ENCODE results near the gene ANKFN1.
"Not testable (repeated sequence)": the region's sequence is repeated elsewhere in the genome, so short reads cannot be mapped to it uniquely, and the experiment has no call there.

The ANKFN1 gene

DNA sequence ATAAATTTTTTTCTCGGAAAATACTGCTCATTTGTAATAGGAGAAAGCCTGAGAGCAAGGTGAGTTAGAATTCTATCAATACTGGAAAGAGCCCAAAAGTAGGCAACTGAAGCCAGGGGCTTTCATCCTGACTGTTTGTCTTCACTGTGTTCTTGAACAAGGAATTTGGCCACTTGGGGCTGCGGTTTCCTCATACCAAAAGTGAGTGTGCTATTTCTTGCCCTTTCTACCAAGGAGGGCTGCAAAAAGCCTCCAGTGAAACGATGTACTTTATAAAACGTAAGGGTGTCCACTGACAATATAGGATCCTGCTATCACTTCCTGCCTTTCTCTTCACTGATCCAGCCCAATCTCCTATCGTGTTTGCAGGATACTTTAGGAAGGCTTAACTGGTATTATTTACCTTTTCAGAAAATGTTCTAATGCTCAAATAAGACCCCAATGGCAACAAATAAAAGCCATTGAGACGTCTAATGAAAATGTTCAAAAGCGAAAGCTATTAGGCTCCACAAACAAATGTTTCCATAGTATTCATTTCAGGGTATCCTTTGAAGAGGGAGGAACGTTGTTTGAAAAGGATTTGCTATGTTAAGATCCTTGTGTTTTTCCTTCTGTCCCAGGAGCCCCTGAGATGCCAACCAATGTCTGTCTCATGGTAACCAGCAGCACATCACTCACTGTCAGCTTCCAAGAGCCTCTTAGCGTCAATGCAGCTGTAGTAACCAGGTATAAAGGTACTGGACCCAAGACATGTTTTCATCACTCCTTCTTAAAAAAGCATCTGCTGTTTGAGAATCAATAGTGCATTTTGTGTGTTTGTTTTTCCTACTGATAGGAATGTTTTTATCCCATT, 220.9 kb downstream of the ANKFN1 start:
- no peak overlapping the region for H3K4me3 ChIP-seq (replicated peaks in 1 of 2; ENCODE audit: low read depth in 2 of 2, low read length in 2 of 2)
- TF ChIP-seq, protein P1, sequence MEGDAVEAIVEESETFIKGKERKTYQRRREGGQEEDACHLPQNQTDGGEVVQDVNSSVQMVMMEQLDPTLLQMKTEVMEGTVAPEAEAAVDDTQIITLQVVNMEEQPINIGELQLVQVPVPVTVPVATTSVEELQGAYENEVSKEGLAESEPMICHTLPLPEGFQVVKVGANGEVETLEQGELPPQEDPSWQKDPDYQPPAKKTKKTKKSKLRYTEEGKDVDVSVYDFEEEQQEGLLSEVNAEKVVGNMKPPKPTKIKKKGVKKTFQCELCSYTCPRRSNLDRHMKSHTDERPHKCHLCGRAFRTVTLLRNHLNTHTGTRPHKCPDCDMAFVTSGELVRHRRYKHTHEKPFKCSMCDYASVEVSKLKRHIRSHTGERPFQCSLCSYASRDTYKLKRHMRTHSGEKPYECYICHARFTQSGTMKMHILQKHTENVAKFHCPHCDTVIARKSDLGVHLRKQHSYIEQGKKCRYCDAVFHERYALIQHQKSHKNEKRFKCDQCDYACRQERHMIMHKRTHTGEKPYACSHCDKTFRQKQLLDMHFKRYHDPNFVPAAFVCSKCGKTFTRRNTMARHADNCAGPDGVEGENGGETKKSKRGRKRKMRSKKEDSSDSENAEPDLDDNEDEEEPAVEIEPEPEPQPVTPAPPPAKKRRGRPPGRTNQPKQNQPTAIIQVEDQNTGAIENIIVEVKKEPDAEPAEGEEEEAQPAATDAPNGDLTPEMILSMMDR (IDR thresholded peaks at IDR 0.05; ENCODE audit: low read depth, low read length): no peak
- DNase-seq (ENCODE audit: low read depth in 2 of 2): no peak

DNA sequence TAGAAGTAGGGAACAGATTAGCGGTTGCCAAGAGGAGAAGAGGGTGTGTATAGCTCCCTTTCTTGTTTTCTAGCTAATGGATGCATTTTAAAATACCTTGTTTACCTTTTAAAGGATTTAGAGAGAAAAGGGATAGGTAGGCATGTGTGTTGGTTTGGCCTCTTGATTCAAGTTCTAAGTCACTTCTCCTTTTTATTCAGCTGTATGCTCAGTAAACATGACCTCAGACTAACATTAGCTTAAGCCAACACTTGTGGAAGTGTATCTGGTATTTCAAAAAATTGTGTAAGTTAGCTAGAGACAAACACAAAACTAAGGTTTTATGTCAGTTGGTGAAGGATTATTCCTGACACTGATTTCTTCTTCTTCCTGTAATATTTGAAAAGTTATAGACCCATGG, 236.1 kb downstream of the ANKFN1 start:
- H3K4me3 ChIP-seq (replicated peaks in 1 of 2; ENCODE audit: low read depth in 2 of 2, low read length in 2 of 2): no peak overlapping the region
- TF ChIP-seq, protein P1 (IDR thresholded peaks at IDR 0.05; ENCODE audit: low read depth, low read length): no peak

GRCh38 chr17:56392321-56392720, 239.0 kb downstream of the ANKFN1 start:
- TF ChIP-seq, protein P1 (IDR thresholded peaks at IDR 0.05; ENCODE audit: low read depth, low read length): no peak
- no peak for DNase-seq (ENCODE audit: low read depth in 2 of 2)
- no peak overlapping the region for H3K4me3 ChIP-seq (replicated peaks in 1 of 2; ENCODE audit: low read depth in 2 of 2, low read length in 2 of 2)

More for the DNA sequence above, 236.1 kb downstream of the ANKFN1 start:
- DNase-seq (ENCODE audit: low read depth in 2 of 2): no peak

GRCh38 chr17:56393156-56393555, 239.9 kb downstream of the ANKFN1 start:
- no peak overlapping the region for H3K4me3 ChIP-seq (replicated peaks in 1 of 2; ENCODE audit: low read depth in 2 of 2, low read length in 2 of 2)
- no peak for DNase-seq (ENCODE audit: low read depth in 2 of 2)
- TF ChIP-seq, protein P1 (IDR thresholded peaks at IDR 0.05; ENCODE audit: low read depth, low read length): no peak

- DNase-seq (ENCODE audit: low read depth in 2 of 2): no peak
- TF ChIP-seq, protein P1 (IDR thresholded peaks at IDR 0.05; ENCODE audit: low read depth, low read length): no peak
- no peak overlapping the region for H3K4me3 ChIP-seq (replicated peaks in 1 of 2; ENCODE audit: low read depth in 2 of 2, low read length in 2 of 2)
Measured at GRCh38 chr17:56395787-56396186, 242.5 kb downstream of the ANKFN1 start.

DNA sequence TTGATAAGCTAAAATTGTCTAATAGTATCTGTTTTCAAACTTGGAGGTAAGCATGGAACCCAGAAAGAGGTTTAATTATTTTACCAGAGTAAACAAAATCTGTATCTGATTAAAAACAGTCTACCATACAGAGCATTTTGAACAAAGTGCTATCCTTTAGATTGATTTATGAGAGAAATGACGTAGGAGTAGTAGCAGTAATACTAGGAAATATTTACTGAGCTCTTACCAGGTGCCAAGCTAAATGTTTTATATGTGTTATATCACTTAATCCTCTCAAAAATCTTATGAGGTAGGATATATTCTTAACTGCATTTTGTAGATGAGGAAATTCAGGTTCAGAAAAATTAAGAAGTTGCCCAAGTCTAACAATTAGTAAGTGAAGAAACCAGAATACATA, 253.8 kb downstream of the ANKFN1 start:
- H3K4me3 ChIP-seq (replicated peaks in 1 of 2; ENCODE audit: low read depth in 2 of 2, low read length in 2 of 2): no peak overlapping the region
- DNase-seq (ENCODE audit: low read depth in 2 of 2): no peak
- TF ChIP-seq, protein P1 (IDR thresholded peaks at IDR 0.05; ENCODE audit: low read depth, low read length): no peak

DNA sequence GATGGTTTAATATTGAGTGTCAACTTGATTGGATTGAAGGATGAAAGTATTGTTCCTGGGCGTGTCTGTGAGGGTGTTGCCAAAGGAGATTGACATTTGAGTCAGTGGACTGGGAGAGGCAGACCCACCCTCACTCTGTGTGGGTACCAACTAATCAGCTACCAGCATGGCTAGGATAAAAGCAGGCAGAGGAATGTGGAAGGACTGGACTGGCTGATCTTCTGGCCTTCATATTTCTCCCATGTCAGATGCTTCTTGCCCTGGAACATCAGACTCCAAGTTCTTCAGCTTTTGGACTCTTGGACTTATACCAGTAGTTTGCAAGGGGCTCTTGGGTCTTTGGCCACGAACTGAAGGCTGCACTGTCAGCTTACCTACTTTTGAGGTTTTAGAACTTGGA, 259.1 kb downstream of the ANKFN1 start:
- not testable (repeated sequence) for DNase-seq (ENCODE audit: low read depth in 2 of 2); H3K4me3 ChIP-seq (replicated peaks in 1 of 2; ENCODE audit: low read depth in 2 of 2, low read length in 2 of 2)
